ENCODE results near the gene UBE3B. TPM values are rescaled to one million over a fixed set of nuclear protein-coding genes. Genes with fewer than 3 reads are reported as not detected.

UBE3B gene
- total and polyA plus RNA-seq, 2 experiments from 2014 or later = 20.1 to 35.5 TPM

GRCh38 chr12:109495012-109495411 lies 17.6 kb downstream of the UBE3B start:
- H2AFZ ChIP-seq = no peak overlapping the region
- no peaks in the 10 kb centered on the region for H3K27me3 ChIP-seq
- no peaks in the 10 kb centered on the region for H3K9me3 ChIP-seq (ENCODE audit: low read depth)
- DNase-seq (ENCODE audit: low spot score) = no peak
- no peak overlapping the region for H3K27ac ChIP-seq
- no peaks in the 10 kb centered on the region for H3K36me3 ChIP-seq (replicated peaks; ENCODE audit: insufficient read depth, low read depth)
- H3K4me1 ChIP-seq (ENCODE audit: insufficient read depth) = no peaks in the 10 kb centered on the region
- TF ChIP-seq EZH2 (IDR thresholded peaks at IDR 0.05; ENCODE audit: borderline replicate concordance) = no peak
- TF ChIP-seq EZH2phosphoT487 (IDR thresholded peaks at IDR 0.05; ENCODE audit: low read depth, severe bottlenecking, unreplicated experiment) = no peak
- TF ChIP-seq, protein P1, sequence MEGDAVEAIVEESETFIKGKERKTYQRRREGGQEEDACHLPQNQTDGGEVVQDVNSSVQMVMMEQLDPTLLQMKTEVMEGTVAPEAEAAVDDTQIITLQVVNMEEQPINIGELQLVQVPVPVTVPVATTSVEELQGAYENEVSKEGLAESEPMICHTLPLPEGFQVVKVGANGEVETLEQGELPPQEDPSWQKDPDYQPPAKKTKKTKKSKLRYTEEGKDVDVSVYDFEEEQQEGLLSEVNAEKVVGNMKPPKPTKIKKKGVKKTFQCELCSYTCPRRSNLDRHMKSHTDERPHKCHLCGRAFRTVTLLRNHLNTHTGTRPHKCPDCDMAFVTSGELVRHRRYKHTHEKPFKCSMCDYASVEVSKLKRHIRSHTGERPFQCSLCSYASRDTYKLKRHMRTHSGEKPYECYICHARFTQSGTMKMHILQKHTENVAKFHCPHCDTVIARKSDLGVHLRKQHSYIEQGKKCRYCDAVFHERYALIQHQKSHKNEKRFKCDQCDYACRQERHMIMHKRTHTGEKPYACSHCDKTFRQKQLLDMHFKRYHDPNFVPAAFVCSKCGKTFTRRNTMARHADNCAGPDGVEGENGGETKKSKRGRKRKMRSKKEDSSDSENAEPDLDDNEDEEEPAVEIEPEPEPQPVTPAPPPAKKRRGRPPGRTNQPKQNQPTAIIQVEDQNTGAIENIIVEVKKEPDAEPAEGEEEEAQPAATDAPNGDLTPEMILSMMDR (IDR thresholded peaks at IDR 0.05; ENCODE audit: poor library complexity) = no peak
- no peak overlapping the region for H3K4me3 ChIP-seq
- H3K4me2 ChIP-seq = no peak overlapping the region
- no peaks in the 10 kb centered on the region for H3K9me2 ChIP-seq (replicated peaks; ENCODE audit: insufficient read depth)
- no peaks in the 10 kb centered on the region for H4K20me1 ChIP-seq (ENCODE audit: insufficient read depth, poor library complexity, severe bottlenecking)
- no peaks in the 10 kb centered on the region for H3K79me2 ChIP-seq

- Histone ChIP-seq H4K20me1 (ENCODE audit: insufficient read depth, poor library complexity, severe bottlenecking) (no peaks in the 10 kb centered on the region), H2AFZ (no peak overlapping the region), H3K27me3 (no peaks in the 10 kb centered on the region), H3K9me3 (ENCODE audit: low read depth) (no peaks in the 10 kb centered on the region), H3K36me3 (replicated peaks; ENCODE audit: insufficient read depth, low read depth) (no peaks in the 10 kb centered on the region), H3K9me2 (replicated peaks; ENCODE audit: insufficient read depth) (no peaks in the 10 kb centered on the region), H3K27ac (no peak overlapping the region), H3K79me2 (no peaks in the 10 kb centered on the region), H3K4me3 (no peak overlapping the region), H3K4me1 (ENCODE audit: insufficient read depth) (no peaks in the 10 kb centered on the region), H3K4me2 (no peak overlapping the region)
- TF ChIP-seq EZH2 (IDR thresholded peaks at IDR 0.05; ENCODE audit: borderline replicate concordance) = no peak
- TF ChIP-seq, protein P1 (IDR thresholded peaks at IDR 0.05; ENCODE audit: poor library complexity) = no peak
- TF ChIP-seq EZH2phosphoT487 (IDR thresholded peaks at IDR 0.05; ENCODE audit: low read depth, severe bottlenecking, unreplicated experiment) = no peak
- DNase-seq (ENCODE audit: low spot score) = no peak
Observed at GRCh38 chr12:109496306-109496705, 18.9 kb downstream of the UBE3B start.

DNA sequence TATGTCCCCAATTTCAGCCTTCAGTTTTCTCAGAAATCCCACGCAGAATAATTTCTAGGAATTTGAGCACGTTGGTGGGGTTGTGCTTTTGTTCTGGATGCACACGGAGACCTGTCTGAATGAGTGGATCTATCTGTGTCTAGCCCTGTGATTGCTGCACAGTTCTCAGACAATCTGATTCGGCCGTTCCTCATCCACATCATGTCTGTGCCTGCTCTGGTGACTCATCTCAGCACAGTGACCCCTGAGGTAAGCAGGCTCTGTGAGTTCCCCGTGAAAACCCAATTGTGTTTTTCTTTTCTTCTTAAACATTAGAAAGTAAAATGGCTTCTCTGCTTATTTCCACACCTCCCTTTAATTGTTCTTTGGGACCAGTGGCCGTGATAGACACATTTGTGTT lies 20.2 kb downstream of the UBE3B start:
- TF ChIP-seq EZH2 (IDR thresholded peaks at IDR 0.05; ENCODE audit: borderline replicate concordance) (no peak), EZH2phosphoT487 (IDR thresholded peaks at IDR 0.05; ENCODE audit: low read depth, severe bottlenecking, unreplicated experiment) (no peak)
- TF ChIP-seq, protein P1 (IDR thresholded peaks at IDR 0.05; ENCODE audit: poor library complexity) = no peak
- Histone ChIP-seq H2AFZ (no peak overlapping the region), H4K20me1 (ENCODE audit: insufficient read depth, poor library complexity, severe bottlenecking) (no peaks in the 10 kb centered on the region), H3K4me3 (no peak overlapping the region), H3K4me2 (no peak overlapping the region), H3K9me2 (replicated peaks; ENCODE audit: insufficient read depth) (no peaks in the 10 kb centered on the region), H3K36me3 (replicated peaks; ENCODE audit: insufficient read depth, low read depth) (no peaks in the 10 kb centered on the region), H3K27ac (no peak overlapping the region), H3K27me3 (no peaks in the 10 kb centered on the region), H3K79me2 (no peaks in the 10 kb centered on the region), H3K4me1 (ENCODE audit: insufficient read depth) (no peaks in the 10 kb centered on the region), H3K9me3 (ENCODE audit: low read depth) (no peaks in the 10 kb centered on the region)
- 81% methylated on average over 7 of the region's 7 CpGs for WGBS (ENCODE audit: low lambda C conversion rate, missing lambda C conversion rate)
- DNase-seq (ENCODE audit: low spot score) = no peak

Data from hepatocyte (in vitro differentiated cells).